NB4 (cell line): ENCODE data around the gene KMT2C.
"Not testable (repeated sequence)": the region's sequence is repeated elsewhere in the genome, so short reads cannot be mapped to it uniquely, and the experiment has no call there.

Experiments
- CTCF ChIP-seq: IDR thresholded peaks from one replicate; pipeline ENCODE4 v1.5.1; 2012; ENCODE audit warnings: low read depth, low read length
- TF ChIP-seq, protein P1 (sequence below): IDR thresholded peaks from 2 replicates; pipeline ENCODE4 v1.6.1; 2011; ENCODE audit warnings: low read depth, low read length

DNA sequence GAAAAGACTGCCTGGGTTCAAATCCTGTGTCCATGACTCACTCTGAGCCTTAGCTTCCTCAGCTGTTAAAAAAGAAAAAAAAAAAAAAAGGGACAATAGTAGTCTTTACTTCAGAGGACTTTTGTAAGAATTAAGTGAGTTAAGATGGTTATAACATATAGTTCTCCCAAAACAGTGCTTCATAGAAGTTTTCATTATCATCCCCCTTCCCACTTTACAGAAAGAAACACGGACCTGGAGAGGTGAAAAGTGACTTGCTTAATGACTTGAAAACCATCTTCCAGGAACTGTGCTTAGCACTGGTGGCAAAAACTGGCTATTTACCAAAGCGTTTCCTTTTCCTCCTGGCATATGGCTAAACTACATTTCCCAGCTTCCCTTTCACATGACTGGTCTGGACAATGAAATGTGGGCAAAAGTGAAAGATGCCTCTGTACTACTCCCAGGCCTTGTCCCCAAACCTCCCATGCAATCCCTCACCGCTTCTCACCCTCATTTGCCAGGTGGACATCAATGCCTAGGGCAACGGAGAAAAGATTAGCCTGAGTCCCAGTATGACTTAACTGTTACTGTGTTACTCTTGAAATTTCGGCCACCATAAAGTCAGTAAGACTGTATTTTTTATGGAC, 49.6 kb downstream of the KMT2C start:
- not testable (repeated sequence) for TF ChIP-seq CTCF
- TF ChIP-seq, protein P1, sequence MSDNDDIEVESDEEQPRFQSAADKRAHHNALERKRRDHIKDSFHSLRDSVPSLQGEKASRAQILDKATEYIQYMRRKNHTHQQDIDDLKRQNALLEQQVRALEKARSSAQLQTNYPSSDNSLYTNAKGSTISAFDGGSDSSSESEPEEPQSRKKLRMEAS = not testable (repeated sequence)
